Stimulated activated CD4-positive, alpha-beta T cell treated with anti-CD3 and anti-CD28 coated beads, TNF-alpha, amount 100 ng/mL, for 1 hour (primary cell): ENCODE data around the gene CAND1.
"Not testable (repeated sequence)": the region's sequence is repeated elsewhere in the genome, so short reads cannot be mapped to it uniquely, and the experiment has no call there.

Source experiments
- DNase-seq, 3 donors: peaks; one replicate each; pipeline ENCODE4 v3.0.0-alpha.2; 2020; ENCODE audit warnings: low read depth in 3 of 3, low spot score in 1 of 3

CAND1 gene

DNA sequence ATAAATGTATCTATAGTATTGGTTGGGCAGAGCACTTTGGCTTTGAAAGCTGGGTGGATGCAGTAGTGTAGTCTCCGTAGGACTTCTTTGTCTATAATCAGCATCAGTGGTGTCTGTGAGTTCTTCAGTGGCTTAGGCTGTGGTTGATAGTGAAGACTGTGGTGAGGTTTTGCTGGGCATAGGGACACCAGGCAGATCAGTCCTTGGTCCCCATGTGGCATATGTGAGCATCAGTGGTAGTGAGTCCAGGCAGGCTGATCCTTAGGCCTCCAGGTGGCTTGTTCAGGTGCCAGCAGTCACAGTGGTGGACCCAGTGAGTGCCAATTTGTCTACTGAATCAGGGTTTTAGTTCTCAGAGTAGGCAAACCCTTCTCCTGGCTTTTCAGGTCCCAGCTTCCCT, 70.4 kb downstream of the CAND1 start:
- no peak for DNase-seq

DNA sequence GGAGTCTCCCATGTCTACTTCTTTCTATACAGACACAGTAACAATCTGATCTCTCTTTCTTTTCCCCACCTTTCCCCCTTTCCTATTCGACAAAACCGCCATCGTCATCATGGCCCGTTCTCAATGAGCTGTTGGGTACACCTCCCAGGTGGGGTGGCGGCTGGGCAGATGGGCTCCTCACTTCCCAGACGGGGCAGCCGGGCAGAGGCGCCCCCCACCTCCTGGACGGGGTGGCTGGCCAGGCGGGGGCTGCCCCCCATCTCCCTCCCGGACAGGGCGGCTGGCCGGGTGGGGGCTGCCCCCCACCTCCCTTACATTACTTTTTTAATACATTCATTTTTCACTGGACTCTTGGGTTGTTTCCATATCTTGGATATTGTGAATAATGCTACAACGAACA, 71.9 kb downstream of the CAND1 start:
- not testable (repeated sequence) for DNase-seq

DNA sequence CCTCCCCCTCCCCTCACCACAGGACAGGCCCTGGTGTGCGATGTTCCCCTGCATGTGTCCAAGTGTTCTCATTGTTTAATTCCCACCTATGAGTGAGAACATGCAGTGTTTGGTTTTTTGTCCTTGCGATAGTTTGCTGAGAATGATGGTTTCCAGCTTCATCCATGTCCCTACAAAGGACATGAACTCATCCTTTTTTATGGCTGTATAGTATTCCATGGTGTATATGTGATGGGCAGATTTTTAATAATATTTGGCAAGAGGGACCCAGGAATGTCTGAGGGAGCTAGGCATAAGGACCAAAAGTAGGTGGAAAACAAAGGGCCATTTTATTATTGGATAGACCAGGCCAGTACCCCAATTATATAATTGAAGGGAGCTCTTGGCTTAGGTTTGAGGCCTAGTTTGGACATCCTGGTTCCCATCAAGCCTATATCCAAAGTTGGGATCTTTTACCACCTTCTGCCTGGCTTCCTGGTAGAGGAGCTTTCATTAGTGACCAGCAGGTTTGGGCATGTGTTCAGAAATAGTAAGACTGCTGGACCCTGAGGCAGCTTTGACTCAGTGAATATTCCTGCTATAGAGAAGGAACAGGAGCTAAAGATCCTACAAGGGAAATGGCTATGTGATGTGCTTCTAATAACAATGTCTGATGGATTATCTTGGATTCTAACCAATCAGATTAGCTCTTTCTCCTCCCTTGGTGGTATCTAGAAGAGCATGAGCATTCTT, 76.0 kb downstream of the CAND1 start:
- DNase-seq = no peak

- no peak for DNase-seq
Measured at GRCh38 chr12:67348683-67349082, 79.5 kb downstream of the CAND1 start.

DNA sequence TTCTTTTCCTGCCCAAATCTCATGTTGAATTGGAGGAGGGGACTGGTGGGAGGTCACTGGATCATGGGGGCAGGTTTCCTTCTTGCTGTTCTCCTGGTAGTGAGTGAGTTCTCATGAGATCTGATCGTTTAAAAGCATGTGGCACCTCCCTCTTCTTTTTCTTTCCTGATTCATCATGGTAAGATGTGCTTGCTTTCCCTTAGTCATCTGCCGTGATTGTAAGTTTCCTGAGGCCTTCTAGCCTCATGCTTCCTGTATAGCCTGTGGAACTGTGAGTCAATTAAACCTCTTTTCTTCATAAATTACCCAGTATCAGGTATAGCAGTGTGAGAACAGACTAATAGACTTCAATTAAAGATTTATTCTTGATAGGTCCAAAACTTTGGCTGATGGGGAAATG, 83.5 kb downstream of the CAND1 start:
- DNase-seq = no peak

DNA sequence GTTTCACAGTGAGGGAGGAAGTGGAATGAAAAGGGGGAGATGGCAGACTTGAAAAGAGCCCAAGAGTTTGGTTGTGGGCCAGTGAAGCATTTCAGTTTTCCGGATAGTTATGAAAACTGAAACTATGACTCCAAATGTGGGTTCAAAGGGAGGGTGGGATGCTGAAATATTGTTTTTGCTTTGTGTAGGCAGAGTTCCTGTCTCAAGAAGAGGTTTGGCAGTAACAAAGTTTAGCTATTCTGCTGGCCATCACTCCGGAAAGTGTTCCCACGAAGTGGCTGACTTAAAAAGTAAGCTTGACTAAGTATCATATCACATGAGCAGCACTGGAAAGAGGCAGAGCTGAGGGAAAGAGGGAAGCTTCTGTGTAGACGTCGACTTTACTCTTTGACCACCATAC, 85.2 kb downstream of the CAND1 start:
- DNase-seq = no peak

DNA sequence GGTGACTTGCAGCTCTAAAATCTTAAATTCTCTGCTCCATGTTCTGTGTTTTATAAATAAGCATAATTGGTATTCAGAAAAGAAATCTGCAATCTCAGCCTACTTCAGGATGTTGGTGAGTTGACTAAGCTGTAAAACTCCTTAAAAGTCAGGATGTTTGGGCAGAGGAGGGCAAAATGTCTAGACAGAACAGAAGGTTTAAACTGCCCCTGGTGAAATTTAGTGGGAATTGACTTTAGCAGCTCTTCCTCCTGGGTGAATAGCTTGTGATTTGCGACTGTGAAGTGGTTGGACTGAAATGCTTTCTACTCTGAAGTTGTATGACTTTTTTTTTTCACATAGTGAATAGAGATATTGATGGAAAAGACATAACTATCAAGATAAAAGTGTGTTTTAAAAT, 85.8 kb downstream of the CAND1 start:
- no peak for DNase-seq

DNA sequence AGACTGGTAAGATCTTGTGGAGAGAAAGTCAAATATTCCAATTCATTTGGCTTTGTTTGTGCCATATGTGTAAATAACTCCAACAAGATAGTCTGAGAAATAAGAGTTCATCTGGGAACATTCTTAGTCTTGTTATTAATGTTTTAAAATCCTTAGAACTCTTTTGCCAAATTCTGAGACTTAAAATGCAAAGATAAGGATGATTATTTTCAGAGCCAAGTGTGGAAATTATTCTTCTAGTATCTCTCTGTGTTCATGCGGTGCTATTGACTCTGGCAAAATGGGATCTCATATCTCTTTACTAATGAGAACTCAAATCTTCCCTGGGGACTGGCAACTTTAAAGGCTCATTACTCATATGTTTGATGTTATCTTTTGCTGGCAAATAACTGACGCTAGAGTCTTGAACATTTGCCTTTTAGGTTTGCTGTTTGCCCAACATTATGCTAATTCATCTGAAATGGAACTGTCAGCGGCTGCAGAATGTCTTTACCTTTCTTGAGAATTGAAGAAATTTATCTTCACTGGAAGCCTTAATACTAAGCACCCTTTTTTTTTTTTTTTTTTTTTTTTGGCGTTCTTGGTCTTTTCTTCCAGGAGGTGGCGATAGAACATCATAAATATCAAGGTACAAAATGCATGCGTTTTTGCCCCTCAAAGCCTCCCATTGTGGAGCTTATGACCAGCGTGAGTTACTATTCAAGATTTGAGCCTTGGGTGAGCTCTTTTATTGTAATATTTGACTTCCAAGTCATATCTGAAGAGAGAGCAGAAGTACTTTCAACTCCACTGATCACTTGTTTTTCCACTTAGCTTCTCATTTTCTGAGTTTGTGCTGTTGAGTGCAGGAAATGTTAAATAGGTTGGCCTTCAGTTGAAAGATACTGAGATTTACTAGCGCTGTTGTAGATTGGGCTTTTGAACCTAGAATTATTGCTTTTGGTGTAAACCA, 86.5 kb downstream of the CAND1 start:
- DNase-seq = no peak

GRCh38 chr12:67356380-67356774, 87.2 kb downstream of the CAND1 start:
- no peak for DNase-seq

DNA sequence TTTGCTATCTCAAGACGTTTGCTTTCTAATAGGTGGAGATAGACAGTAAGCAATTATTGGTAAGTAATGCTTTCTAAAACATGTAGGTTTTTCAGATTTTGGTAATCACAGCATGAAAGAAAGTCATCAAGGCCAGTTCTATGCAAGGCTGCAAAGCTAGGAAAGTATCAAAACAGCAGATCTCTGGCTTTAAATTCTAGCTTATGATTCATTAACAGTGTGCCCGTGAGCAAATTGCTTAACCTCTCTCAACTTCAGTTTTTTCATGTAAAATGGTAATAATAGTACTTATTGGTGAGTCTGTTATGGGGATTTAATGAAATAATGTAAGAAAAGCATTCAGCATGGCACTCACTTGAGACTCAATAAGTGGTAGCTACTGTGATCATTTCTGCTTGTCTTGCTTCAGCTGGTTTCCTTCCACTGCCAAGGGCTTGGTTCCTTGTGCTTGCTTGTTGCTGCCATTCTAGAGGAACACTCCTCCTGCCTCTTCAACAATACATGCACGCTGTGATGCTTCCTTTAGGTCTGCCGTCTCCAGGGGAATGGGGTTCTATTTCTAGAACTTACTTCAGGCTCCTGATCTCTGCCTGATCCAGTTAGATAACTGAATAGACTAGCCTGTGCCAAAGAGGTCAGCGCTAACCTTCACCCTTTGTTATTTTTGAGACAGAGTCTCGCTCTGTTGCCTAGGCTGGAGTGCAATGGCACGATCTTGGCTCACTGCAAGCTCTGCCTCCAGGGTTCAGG, 88.4 kb downstream of the CAND1 start:
- no peak for DNase-seq

DNA sequence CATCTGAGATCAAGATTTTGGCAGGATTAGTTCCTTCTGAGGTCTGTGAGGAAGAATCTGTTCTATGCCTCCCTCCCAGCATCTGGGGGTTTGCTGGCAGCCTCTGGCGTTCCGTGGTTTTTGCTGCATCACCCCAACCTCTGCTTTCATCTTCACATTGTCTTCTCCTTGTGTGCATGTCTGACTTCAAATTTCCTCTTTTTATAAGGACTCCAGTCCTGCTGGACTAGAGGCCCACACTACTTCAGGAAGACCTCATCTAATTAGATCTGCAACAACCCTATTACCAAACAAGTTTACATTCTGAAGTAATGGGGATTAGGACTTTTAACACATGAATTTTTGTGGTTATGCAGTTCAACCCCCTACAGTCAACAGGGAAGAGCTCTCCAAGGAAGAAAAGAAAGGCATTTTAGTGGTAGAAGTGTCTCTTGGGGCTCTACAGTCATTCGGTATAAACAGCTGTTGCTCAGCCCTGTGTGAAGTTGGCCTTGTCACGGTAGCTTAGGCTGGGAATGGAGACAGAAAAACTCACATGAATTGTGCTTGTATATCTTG, 89.7 kb downstream of the CAND1 start:
- no peak for DNase-seq

DNA sequence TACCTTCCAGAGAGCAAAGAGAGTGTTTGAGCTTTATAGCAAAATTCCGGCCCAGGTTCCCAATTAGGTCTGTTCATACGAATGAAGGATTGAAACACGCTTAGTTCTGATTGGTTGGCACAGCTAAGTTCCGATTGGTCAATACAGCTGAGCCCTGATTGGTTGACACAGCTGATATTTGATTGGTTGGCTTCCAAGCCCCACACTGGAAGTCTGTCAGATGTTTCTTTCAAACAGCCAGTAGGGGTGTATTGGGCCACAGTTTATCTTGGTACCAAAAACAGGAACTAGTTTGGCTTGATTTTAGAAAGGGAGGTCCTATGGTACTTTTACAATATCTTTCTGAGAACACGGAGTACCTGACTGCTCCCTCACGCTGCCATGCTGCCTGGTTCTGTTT, 93.4 kb downstream of the CAND1 start:
- DNase-seq = no peak

DNA sequence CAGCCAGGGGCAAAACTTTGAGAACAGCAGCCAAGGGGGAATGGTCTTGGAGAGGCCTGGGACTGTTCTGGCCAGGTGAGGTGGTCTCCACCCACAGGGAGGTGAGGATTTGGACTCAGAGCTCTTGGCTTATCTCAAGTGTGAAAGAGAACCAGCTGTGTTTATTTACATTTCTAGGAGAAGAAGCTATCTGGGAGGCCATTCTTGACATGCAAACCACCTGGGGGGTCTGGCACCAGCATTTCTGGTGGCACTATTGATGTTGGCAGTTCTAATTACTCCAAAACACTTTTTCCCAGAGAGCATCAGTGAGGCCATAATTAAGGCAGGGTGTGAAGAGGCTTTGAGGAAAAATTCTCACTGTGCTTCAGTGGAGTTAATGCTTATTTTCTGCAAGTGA, 95.1 kb downstream of the CAND1 start:
- DNase-seq = no peak

GRCh38 chr12:67365131-67365530, 96.0 kb downstream of the CAND1 start:
- DNase-seq = no peak

- no peak for DNase-seq
Measured at GRCh38 chr12:67367843-67368242, 98.7 kb downstream of the CAND1 start.
